Prostate gland (tissue), 2 donors: ENCODE results near the gene MYO18B.

ENCODE experiments used
- CTCF ChIP-seq, 4 experiments: fragments of 200-600 bp in 2 of 4; fragments of 450-650 bp in 2 of 4; sonication (generic) in 2 of 4; IDR thresholded peaks; 1 replicate in 3 of 4; 2 replicates in 1 of 4; pipeline ENCODE4 v1.5.1; 2016 to 2019; ENCODE audit warnings: antibody characterized with exemption in 4 of 4, mild to moderate bottlenecking in 2 of 4, moderate library complexity in 2 of 4
- POLR2A ChIP-seq: fragments of 450-650 bp; IDR thresholded peaks from one replicate; pipeline ENCODE4 v1.6.1; 2016; ENCODE audit warnings: antibody characterized with exemption, mild to moderate bottlenecking

GRCh38 chr22:26025626-26026025 lies 283.6 kb downstream of the MYO18B start:
- TF ChIP-seq CTCF (IDR thresholded peaks at IDR 0.05) (no peak), POLR2A (no peak)
